GM12891 (cell line): ENCODE data around the gene SLC22A5.

Experiments used
- PAX5 ChIP-seq: IDR thresholded peaks from 2 replicates; pipeline ENCODE4 v1.6.1; 2011; ENCODE audit warnings: low read length, moderate library complexity, mild to moderate bottlenecking; ENCODE audit not compliant: insufficient read depth, severe bottlenecking
- POLR2A ChIP-seq: IDR thresholded peaks from 2 replicates; pipeline ENCODE4 v1.6.1; 2011; ENCODE audit warnings: low read depth, low read length, control low read depth
- POLR2AphosphoS5 ChIP-seq: IDR thresholded peaks from 2 replicates; pipeline ENCODE4 v1.6.1; 2011; ENCODE audit warnings: low read depth, low read length, control low read depth
- POU2F2 ChIP-seq: IDR thresholded peaks from 2 replicates; pipeline ENCODE4 v1.6.1; 2011; ENCODE audit warnings: low read depth, mild to moderate bottlenecking, control low read depth, low read length, moderate library complexity
- SPI1 ChIP-seq: IDR thresholded peaks from 2 replicates; pipeline ENCODE4 v1.6.1; 2011; ENCODE audit warnings: low read depth, low read length, control low read depth
- TAF1 ChIP-seq: IDR thresholded peaks from 2 replicates; pipeline ENCODE4 v1.6.1; 2011; ENCODE audit warnings: low read depth, low read length, control low read depth

- no peak for TF ChIP-seq POLR2AphosphoS5
- no peak for TF ChIP-seq POLR2A
- TF ChIP-seq TAF1, result no peak
- no peak for TF ChIP-seq SPI1
- no peak for TF ChIP-seq POU2F2
- TF ChIP-seq PAX5, result no peak
Observed at GRCh38 chr5:132433141-132433540, 63.6 kb downstream of the SLC22A5 start.
